K562 (cell line): ENCODE measurements around the gene CDK14. TPM values are rescaled to one million over a fixed set of nuclear protein-coding genes. Genes with fewer than 3 reads are reported as not detected.

ENCODE experiments used
- ATAC-seq: fragments of 200-7000 bp; cut with Tn5 transposase; 3 replicates; pipeline ENCODE4 v1.9.1; 2020; ENCODE audit warnings: moderate library complexity
- BruUV-seq: library from RNA; stranded (reverse); fragments of 400-500 nt; replicated peaks from 2 replicates; lab custom pipeline; 2021; lab: Mats Ljungman, UMichigan
- CTCF ChIA-PET: fragments of 300-600 bp; formaldehyde crosslinking; extraction: SDS; loops from one replicate; lab custom pipeline; 2021; ENCODE audit warnings: low intra/inter-chr PET ratio; lab: Yijun Ruan, JAX
- POLR2A ChIA-PET: fragments of 300-600, 350-650 bp; sonication (Branson Sonifier 250); formaldehyde crosslinking; extraction: SDS; loops from one replicate; lab custom pipeline; 2021; ENCODE audit warnings: antibody characterized with exemption, inconsistent platforms; lab: Yijun Ruan, JAX
- DNase-seq, 4 experiments: peaks; one replicate each; pipeline versions ENCODE4 v3.0.0 to v3.0.0-alpha.2; 2011 to 2018; ENCODE audit warnings: low spot score in 3 of 4, mixed read lengths in 3 of 4; ENCODE audit errors: extremely low read depth in 1 of 4
- FAIRE-seq: peaks from 2 replicates; lab custom pipeline; 2011; peaks lifted over from hg19 to GRCh38; lab: Jason Lieb, UNC
- H2AFZ ChIP-seq: 2 replicates; pipeline ENCODE4 v1.6.0; 2011; ENCODE audit warnings: low read depth, low read length, control low read depth, inconsistent platforms
- H3K27ac ChIP-seq: fragments of 200-600 bp; 3 replicates; pipeline ENCODE4 v1.8.0; 2011; ENCODE audit warnings: low read depth, mild to moderate bottlenecking, control low read depth, inconsistent platforms, low read length, moderate library complexity, mixed read lengths; ENCODE audit errors: extremely low read depth
- H3K27me3 ChIP-seq, 2 experiments: fragments of 300-600 bp in 1 of 2; 2 replicates in 1 of 2; 3 replicates in 1 of 2; pipeline versions ENCODE4 v1.6.0 to v1.8.0; 2011; ENCODE audit warnings: inconsistent platforms in 2 of 2, low read length in 2 of 2, mild to moderate bottlenecking in 1 of 2, mixed read lengths in 1 of 2, moderate library complexity in 1 of 2; ENCODE audit not compliant: control insufficient read depth in 2 of 2, insufficient read depth in 2 of 2
- H3K36me3 ChIP-seq: fragments of 300-600 bp; 3 replicates; pipeline ENCODE4 v1.8.0; 2011; ENCODE audit warnings: mild to moderate bottlenecking, low read length, inconsistent platforms; ENCODE audit not compliant: control insufficient read depth, insufficient read depth
- H3K4me1 ChIP-seq, 2 experiments: fragments of 200-600 bp in 1 of 2; replicated peaks in 1 of 2; 2 replicates in 1 of 2; 3 replicates in 1 of 2; pipeline versions ENCODE4 v1.5.1 to v1.8.0; 2011; ENCODE audit warnings: inconsistent platforms in 2 of 2, low read length in 2 of 2, mild to moderate bottlenecking in 1 of 2, mixed read lengths in 1 of 2, moderate library complexity in 1 of 2; ENCODE audit not compliant: control insufficient read depth in 2 of 2, insufficient read depth in 2 of 2
- H3K4me2 ChIP-seq: 2 replicates; pipeline ENCODE4 v1.6.1; 2011; ENCODE audit warnings: low read length, control low read depth, inconsistent platforms, mixed read lengths; ENCODE audit not compliant: insufficient read depth
- H3K4me3 ChIP-seq: fragments of 200-600 bp; sonication (generic), shearing (Covaris generic); 2 replicates; pipeline ENCODE4 v1.5.1; 2016; ENCODE audit warnings: control low read depth, inconsistent platforms
- H3K79me2 ChIP-seq: fragments of 200-600 bp; 3 replicates; pipeline ENCODE4 v1.8.0; 2011; ENCODE audit warnings: low read length, inconsistent platforms; ENCODE audit not compliant: control insufficient read depth, insufficient read depth
- H3K9ac ChIP-seq, 2 experiments: 2 replicates each; pipeline versions ENCODE4 v1.6.0 to v1.6.1; 2011; ENCODE audit warnings: low read depth in 2 of 2, low read length in 2 of 2, control low read depth in 1 of 2, inconsistent platforms in 1 of 2, mild to moderate bottlenecking in 1 of 2, mixed read lengths in 1 of 2; ENCODE audit not compliant: insufficient read depth in 1 of 2
- H3K9me1 ChIP-seq: one replicate; pipeline ENCODE4 v1.6.0; 2011; ENCODE audit warnings: inconsistent platforms, mild to moderate bottlenecking, low read length, moderate library complexity; ENCODE audit not compliant: control insufficient read depth, insufficient read depth
- H3K9me3 ChIP-seq: replicated peaks from 2 replicates; pipeline ENCODE4 v1.5.1; 2011; ENCODE audit warnings: low read depth, low read length, inconsistent platforms; ENCODE audit not compliant: control insufficient read depth, insufficient read depth
- H4K20me1 ChIP-seq: replicated peaks from 2 replicates; pipeline ENCODE4 v1.6.1; 2011; ENCODE audit warnings: low read length, inconsistent platforms, mixed read lengths; ENCODE audit not compliant: control insufficient read depth, insufficient read depth
- CLOCK ChIP-seq: fragments of 250-450 bp; sonication (Bioruptor Pico); IDR thresholded peaks from 2 replicates; pipeline ENCODE4 v1.4.0; 2020; ENCODE audit warnings: mild to moderate bottlenecking, moderate library complexity, borderline replicate concordance
- JUND ChIP-seq, 2 experiments: IDR thresholded peaks; 2 replicates in 1 of 2; 3 replicates in 1 of 2; pipeline ENCODE4 v1.6.1; 2011; ENCODE audit warnings: borderline replicate concordance in 2 of 2, low read depth in 2 of 2, low read length in 2 of 2, improper control_type of control experiment in 1 of 2, missing biosample characterization in 1 of 2, missing genetic modification characterization in 1 of 2, missing genetic modification reagents in 1 of 2
- ZBTB7A ChIP-seq: IDR thresholded peaks from 2 replicates; pipeline ENCODE4 v1.6.1; 2011; ENCODE audit warnings: low read depth, mild to moderate bottlenecking, low read length, moderate library complexity, borderline replicate concordance; ENCODE audit not compliant: control insufficient read depth
- ZNF408 ChIP-seq: fragments of 250-450 bp; sonication (Bioruptor Pico); IDR thresholded peaks from 2 replicates; pipeline ENCODE4 v1.4.0; 2020; ENCODE audit warnings: low read depth, mild to moderate bottlenecking, moderate library complexity
- WGBS: fragments of 100-300 bp; shearing (Covaris generic); methylation state at CpG from one replicate; pipeline ENCODE4 v1.1.6; 2016; ENCODE audit warnings: low coverage, mixed read lengths; ENCODE audit not compliant: insufficient coverage; ENCODE audit errors: missing lambda C conversion rate; 5-methylcytosine and 5-hydroxymethylcytosine counted together
- in situ Hi-C: fragments of 300-500 bp; cut with MboI; formaldehyde crosslinking; loops from 4 replicates; pipeline ENCODE4 v1.15.0; 2018; ENCODE audit warnings: inconsistent platforms, mixed read lengths
- intact Hi-C: fragments of 100-400 bp; cut with micrococcal nuclease; formaldehyde crosslinking; loops from 2 replicates; pipeline ENCODE4 v1.14.2; 2022
- polyA plus RNA-seq, 8 experiments: library from polyadenylated mRNA; depleted of rRNA in 4 of 8; stranded (reverse) in 5 of 8; unstranded in 3 of 8; fragments of >200 nt; fragmentation: Nextera tagmentation in 2 of 8; fragmentation: Illumina TruSeq in 1 of 8; extraction: Ambion mirVana in 2 of 8; extraction: Trizol in 1 of 8; gene quantifications; 2 replicates each; pipeline versions ENCODE4 v1.2.1 to v1.2.3, GENCODE V29; 2011 to 2014; ENCODE audit warnings: inconsistent platforms in 1 of 8, missing spikeins in 1 of 8
- total RNA-seq, 7 experiments: library from RNA; depleted of rRNA in 6 of 7; stranded (reverse); fragments of >200 nt in 6 of 7; fragmentation: Illumina TruSeq in 2 of 7; extraction: Trizol in 2 of 7; gene quantifications; 2 replicates each; pipeline versions ENCODE4 v1.2.1 to v1.2.3, GENCODE V29; 2011 to 2021; ENCODE audit warnings: low replicate concordance in 1 of 7
- TF ChIP-seq, protein P1 (sequence below): fragments of 450-650 bp; formaldehyde crosslinking; IDR thresholded peaks from 2 replicates; pipeline ENCODE4 v1.4.0; 2020; ENCODE audit warnings: mild to moderate bottlenecking, moderate library complexity
- TF ChIP-seq, protein P2 (sequence below): sonication (generic); formaldehyde crosslinking; IDR thresholded peaks from 2 replicates; pipeline ENCODE4 v1.8.0; 2022; ENCODE audit warnings: mild to moderate bottlenecking, missing genetic modification reagents
- TF ChIP-seq, protein P3 (sequence below), 2 experiments: fragments of 450-650 bp; IDR thresholded peaks; 2 replicates each; pipeline ENCODE4 v1.6.1; 2018; ENCODE audit warnings: mild to moderate bottlenecking in 2 of 2, low read depth in 1 of 2; ENCODE audit not compliant: partially characterized antibody in 2 of 2

CDK14 gene
- total and polyA plus RNA-seq, 9 of the 15 experiments (the other 6 are each of a cell fraction or from before 2014, with no cell fraction given): 0.03 to 0.91 (median 0.16) TPM

- no peak for ATAC-seq
- Histone ChIP-seq H3K9me3 (no peaks in the 10 kb centered on the region), H3K36me3 (no peaks in the 10 kb centered on the region), H3K27ac (no peak overlapping the region)
- no peak for DNase-seq
- BruUV-seq: no TSS peak
- no peak for TF ChIP-seq ZNF408 (CRISPR knock-in tag)
- TF ChIP-seq, protein P1, sequence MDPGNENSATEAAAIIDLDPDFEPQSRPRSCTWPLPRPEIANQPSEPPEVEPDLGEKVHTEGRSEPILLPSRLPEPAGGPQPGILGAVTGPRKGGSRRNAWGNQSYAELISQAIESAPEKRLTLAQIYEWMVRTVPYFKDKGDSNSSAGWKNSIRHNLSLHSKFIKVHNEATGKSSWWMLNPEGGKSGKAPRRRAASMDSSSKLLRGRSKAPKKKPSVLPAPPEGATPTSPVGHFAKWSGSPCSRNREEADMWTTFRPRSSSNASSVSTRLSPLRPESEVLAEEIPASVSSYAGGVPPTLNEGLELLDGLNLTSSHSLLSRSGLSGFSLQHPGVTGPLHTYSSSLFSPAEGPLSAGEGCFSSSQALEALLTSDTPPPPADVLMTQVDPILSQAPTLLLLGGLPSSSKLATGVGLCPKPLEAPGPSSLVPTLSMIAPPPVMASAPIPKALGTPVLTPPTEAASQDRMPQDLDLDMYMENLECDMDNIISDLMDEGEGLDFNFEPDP: no peak
- TF ChIP-seq ZBTB7A: no peak
- TF ChIP-seq JUND (IDR thresholded peaks at IDR 0.05; ENCODE audit: borderline replicate concordance, low read depth, low read length): no peak
- no peak for TF ChIP-seq JUND (tag; IDR thresholded peaks at IDR 0.05; ENCODE audit: borderline replicate concordance, low read depth, low read length)
- TF ChIP-seq CLOCK: no peak
- TF ChIP-seq, protein P2, sequence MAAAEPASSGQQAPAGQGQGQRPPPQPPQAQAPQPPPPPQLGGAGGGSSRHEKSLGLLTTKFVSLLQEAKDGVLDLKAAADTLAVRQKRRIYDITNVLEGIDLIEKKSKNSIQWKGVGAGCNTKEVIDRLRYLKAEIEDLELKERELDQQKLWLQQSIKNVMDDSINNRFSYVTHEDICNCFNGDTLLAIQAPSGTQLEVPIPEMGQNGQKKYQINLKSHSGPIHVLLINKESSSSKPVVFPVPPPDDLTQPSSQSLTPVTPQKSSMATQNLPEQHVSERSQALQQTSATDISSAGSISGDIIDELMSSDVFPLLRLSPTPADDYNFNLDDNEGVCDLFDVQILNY (CRISPR knock-in tag): no peak
- TF ChIP-seq, protein P3, sequence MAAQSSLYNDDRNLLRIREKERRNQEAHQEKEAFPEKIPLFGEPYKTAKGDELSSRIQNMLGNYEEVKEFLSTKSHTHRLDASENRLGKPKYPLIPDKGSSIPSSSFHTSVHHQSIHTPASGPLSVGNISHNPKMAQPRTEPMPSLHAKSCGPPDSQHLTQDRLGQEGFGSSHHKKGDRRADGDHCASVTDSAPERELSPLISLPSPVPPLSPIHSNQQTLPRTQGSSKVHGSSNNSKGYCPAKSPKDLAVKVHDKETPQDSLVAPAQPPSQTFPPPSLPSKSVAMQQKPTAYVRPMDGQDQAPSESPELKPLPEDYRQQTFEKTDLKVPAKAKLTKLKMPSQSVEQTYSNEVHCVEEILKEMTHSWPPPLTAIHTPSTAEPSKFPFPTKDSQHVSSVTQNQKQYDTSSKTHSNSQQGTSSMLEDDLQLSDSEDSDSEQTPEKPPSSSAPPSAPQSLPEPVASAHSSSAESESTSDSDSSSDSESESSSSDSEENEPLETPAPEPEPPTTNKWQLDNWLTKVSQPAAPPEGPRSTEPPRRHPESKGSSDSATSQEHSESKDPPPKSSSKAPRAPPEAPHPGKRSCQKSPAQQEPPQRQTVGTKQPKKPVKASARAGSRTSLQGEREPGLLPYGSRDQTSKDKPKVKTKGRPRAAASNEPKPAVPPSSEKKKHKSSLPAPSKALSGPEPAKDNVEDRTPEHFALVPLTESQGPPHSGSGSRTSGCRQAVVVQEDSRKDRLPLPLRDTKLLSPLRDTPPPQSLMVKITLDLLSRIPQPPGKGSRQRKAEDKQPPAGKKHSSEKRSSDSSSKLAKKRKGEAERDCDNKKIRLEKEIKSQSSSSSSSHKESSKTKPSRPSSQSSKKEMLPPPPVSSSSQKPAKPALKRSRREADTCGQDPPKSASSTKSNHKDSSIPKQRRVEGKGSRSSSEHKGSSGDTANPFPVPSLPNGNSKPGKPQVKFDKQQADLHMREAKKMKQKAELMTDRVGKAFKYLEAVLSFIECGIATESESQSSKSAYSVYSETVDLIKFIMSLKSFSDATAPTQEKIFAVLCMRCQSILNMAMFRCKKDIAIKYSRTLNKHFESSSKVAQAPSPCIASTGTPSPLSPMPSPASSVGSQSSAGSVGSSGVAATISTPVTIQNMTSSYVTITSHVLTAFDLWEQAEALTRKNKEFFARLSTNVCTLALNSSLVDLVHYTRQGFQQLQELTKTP (IDR thresholded peaks at IDR 0.05; ENCODE audit: low read depth in 1 of 2, partially characterized antibody in 2 of 2): no peak
- TF ChIP-seq, all 486 proteins: peak for 0
- no peaks in the 10 kb centered on the region for H3K79me2 ChIP-seq
- H3K4me1 ChIP-seq: no peaks in the 10 kb centered on the region
- intact Hi-C loops (no loop called here), in situ Hi-C loops (no loop called here)
- WGBS: 3% methylated on average over 5 of the region's 5 CpGs
- POLR2A ChIA-PET: interaction anchor here (0.7 kb wide), 1 partner anchor 128 kb away, joined by 3 read pairs; no protein-coding TSS in a partner anchor
- no peak overlapping the region for H3K4me3 ChIP-seq
- no peak overlapping the region for H2AFZ ChIP-seq
- no peaks in the 10 kb centered on the region for H3K27me3 ChIP-seq
- FAIRE-seq: no peak
- H3K9me1 ChIP-seq: no peaks in the 10 kb centered on the region
- no peak overlapping the region for H3K4me2 ChIP-seq
- H3K9ac ChIP-seq: no peak overlapping the region
- no peaks in the 10 kb centered on the region for H4K20me1 ChIP-seq
- CTCF ChIA-PET: no interaction called here
Measured at GRCh38 chr7:90988996-90989765, 393.1 kb downstream of the CDK14 start.
